Uterus (tissue), 2 donors: ENCODE results near the gene KCNJ10.

Experiments used
- POLR2A ChIP-seq, 2 donors: fragments of 450-650 bp; IDR thresholded peaks; one replicate each; pipeline ENCODE4 v1.6.1; 2016; ENCODE audit warnings: antibody characterized with exemption in 2 of 2, mild to moderate bottlenecking in 1 of 2, moderate library complexity in 1 of 2
- TF ChIP-seq, protein P1 (sequence below), 4 experiments: fragments of 200-600 bp in 2 of 4; fragments of 450-650 bp in 2 of 4; sonication (generic) in 2 of 4; IDR thresholded peaks; one replicate each; pipeline ENCODE4 v1.5.1; 2016 to 2019; ENCODE audit warnings: antibody characterized with exemption in 4 of 4, mild to moderate bottlenecking in 2 of 4, moderate library complexity in 1 of 4

DNA sequence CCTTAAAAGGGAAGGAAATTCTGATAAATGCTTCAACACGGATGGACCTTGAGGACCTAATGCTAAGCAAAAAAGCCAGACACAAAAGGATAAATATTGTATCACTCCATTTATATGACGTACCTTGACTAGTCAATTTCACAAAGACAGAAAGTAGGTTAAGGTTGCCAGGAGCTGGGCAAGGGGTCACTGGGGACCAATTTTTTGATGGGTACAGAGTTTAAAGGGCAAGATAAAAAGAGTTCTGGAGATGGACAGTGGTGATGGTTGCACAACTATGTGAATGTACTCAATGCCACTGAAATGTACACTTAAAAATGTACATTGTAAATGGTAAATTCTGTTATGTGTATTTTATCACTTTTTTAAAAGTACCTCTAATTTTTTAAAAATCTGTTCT, 83.9 kb downstream of the KCNJ10 start:
- TF ChIP-seq, protein P1, sequence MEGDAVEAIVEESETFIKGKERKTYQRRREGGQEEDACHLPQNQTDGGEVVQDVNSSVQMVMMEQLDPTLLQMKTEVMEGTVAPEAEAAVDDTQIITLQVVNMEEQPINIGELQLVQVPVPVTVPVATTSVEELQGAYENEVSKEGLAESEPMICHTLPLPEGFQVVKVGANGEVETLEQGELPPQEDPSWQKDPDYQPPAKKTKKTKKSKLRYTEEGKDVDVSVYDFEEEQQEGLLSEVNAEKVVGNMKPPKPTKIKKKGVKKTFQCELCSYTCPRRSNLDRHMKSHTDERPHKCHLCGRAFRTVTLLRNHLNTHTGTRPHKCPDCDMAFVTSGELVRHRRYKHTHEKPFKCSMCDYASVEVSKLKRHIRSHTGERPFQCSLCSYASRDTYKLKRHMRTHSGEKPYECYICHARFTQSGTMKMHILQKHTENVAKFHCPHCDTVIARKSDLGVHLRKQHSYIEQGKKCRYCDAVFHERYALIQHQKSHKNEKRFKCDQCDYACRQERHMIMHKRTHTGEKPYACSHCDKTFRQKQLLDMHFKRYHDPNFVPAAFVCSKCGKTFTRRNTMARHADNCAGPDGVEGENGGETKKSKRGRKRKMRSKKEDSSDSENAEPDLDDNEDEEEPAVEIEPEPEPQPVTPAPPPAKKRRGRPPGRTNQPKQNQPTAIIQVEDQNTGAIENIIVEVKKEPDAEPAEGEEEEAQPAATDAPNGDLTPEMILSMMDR (IDR thresholded peaks at IDR 0.05) = no peak
- no peak for TF ChIP-seq POLR2A (IDR thresholded peaks at IDR 0.05)
